NT2/D1 (cell line): ENCODE results near the gene CXCR5.

Experiments used
- DNase-seq: peaks from one replicate; pipeline ENCODE4 v3.0.0-alpha.2; 2011; ENCODE audit warnings: low read depth, low spot score
- H3K27me3 ChIP-seq: 2 replicates; pipeline ENCODE4 v1.6.0; 2011; ENCODE audit warnings: mild to moderate bottlenecking; ENCODE audit not compliant: insufficient read length, insufficient read depth
- H3K36me3 ChIP-seq: 2 replicates; pipeline ENCODE4 v1.6.1; 2011; ENCODE audit warnings: mild to moderate bottlenecking, low read length, mixed read lengths; ENCODE audit not compliant: insufficient read depth, insufficient read length
- H3K4me1 ChIP-seq: 2 replicates; pipeline ENCODE4 v1.5.1; 2011; ENCODE audit not compliant: insufficient read depth, insufficient read length
- H3K4me3 ChIP-seq: 2 replicates; pipeline ENCODE4 v1.5.1; 2011; ENCODE audit warnings: low read depth; ENCODE audit not compliant: insufficient read length
- H3K9ac ChIP-seq: 2 replicates; pipeline ENCODE4 v1.6.0; 2011; ENCODE audit warnings: low read depth; ENCODE audit not compliant: insufficient read length
- H3K9me3 ChIP-seq: 2 replicates; pipeline ENCODE4 v1.5.1; 2011; ENCODE audit warnings: mild to moderate bottlenecking, low read length; ENCODE audit not compliant: insufficient read depth
- SUZ12 ChIP-seq: IDR thresholded peaks from 2 replicates; pipeline ENCODE4 v1.6.1; 2011; ENCODE audit not compliant: insufficient read length, insufficient read depth; ENCODE audit errors: extremely low read depth
- YY1 ChIP-seq: IDR thresholded peaks from 2 replicates; pipeline ENCODE4 v1.6.1; 2011; ENCODE audit not compliant: insufficient read length, insufficient read depth
- ZNF274 ChIP-seq: IDR thresholded peaks from 2 replicates; pipeline ENCODE4 v1.6.1; 2011; ENCODE audit warnings: mild to moderate bottlenecking, low read depth, low read length

CXCR5 gene

DNA sequence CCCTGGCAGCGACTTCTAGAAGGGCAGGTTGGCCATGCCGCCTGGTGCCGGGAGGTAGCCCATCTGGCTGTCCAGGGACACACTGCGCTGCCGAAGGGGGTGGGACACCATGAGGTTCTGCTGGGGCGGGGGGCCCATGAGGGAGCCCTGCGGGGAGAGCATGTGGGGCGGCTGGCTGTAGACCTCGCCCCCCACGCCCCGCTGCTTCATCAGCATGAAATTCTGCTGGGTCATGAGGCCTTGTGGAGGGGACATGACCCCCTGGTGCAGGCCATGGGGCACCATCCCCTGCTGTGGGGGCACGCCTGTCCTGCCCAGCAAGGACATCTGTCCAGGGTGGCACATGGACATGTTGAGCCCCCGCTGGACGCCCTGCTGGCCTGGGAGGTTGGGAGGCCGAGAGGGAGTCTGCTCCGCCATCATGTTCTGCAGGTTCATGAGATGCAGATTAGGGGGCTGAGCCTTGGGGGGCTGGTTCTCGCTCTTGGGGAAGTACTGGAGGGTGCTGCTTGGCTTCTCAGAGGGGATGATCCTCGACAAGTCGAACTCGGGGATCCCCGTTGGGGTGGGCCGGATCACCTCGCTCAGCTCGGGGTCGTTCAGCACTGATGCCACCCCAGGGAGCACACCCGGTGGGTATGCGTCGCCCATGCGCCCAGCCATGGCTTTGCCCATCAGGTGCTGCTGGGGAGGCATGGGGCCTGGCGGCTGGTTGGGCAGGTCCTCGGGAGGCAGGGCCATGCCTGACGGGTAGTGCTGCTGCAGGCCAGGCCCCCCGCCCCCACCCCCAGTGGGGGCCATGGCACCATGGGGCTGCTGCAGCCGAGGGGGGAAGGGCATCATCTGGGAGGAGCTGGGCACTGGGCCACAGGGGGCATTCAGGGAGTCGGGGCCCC lies 15.0 kb downstream of the CXCR5 start:
- Histone ChIP-seq H3K27me3 (no peaks in the 10 kb centered on the region), H3K9ac (no peak overlapping the region), H3K4me1 (peaks cover 12% of the 10 kb centered on the region), H3K36me3 (peaks cover 62% of the 10 kb centered on the region), H3K9me3 (no peaks in the 10 kb centered on the region), H3K4me3 (no peak overlapping the region)
- DNase-seq: no peak
- TF ChIP-seq SUZ12: no peak
- no peak for TF ChIP-seq ZNF274
- TF ChIP-seq YY1: no peak

- Histone ChIP-seq H3K27me3 (no peaks in the 10 kb centered on the region), H3K9me3 (no peaks in the 10 kb centered on the region), H3K9ac (no peak overlapping the region), H3K4me1 (peaks cover 12% of the 10 kb centered on the region), H3K4me3 (no peak overlapping the region), H3K36me3 (peaks cover 68% of the 10 kb centered on the region)
- TF ChIP-seq YY1 (no peak), ZNF274 (no peak), SUZ12 (no peak)
- DNase-seq: no peak
Observed at GRCh38 chr11:118899296-118899688, 15.6 kb downstream of the CXCR5 start.

DNA sequence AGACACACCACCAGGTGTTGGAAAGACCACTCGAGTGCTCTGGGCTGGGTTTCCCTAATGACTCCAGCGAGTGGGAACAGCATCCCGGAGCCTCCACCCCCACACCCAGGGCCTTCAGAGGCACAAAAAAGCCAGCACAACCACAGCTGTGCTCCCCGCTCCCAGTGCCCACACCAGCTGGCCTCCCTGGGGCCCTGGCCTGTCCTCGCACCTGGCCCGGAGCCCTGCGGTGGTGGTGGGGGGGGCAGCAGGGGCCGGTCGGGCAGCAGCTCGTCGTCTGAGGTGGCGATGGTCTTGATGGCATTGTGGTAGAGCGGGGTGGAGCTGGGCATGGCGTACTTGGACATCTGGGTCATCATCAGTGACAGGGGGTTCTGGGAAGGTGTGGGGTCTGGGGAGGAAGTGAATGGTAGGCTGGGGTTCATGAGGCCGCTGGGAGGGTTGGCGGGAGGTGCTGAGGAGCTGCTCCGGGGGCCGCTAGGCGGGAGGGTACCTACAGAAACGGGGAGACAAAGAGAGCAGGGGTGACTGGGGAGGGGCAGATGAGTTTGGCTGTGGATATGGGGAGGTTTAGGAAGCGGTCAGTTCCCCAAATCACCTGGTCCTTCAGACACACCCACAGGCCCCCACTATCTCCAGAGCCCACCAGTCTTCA lies 16.1 kb downstream of the CXCR5 start:
- H3K9ac ChIP-seq: no peak overlapping the region
- peaks cover 12% of the 10 kb centered on the region for H3K4me1 ChIP-seq
- TF ChIP-seq YY1: no peak
- TF ChIP-seq SUZ12: no peak
- TF ChIP-seq ZNF274: no peak
- H3K36me3 ChIP-seq: peaks cover 74% of the 10 kb centered on the region
- H3K4me3 ChIP-seq: no peak overlapping the region
- no peaks in the 10 kb centered on the region for H3K27me3 ChIP-seq
- DNase-seq: no peak
- H3K9me3 ChIP-seq: no peaks in the 10 kb centered on the region

DNA sequence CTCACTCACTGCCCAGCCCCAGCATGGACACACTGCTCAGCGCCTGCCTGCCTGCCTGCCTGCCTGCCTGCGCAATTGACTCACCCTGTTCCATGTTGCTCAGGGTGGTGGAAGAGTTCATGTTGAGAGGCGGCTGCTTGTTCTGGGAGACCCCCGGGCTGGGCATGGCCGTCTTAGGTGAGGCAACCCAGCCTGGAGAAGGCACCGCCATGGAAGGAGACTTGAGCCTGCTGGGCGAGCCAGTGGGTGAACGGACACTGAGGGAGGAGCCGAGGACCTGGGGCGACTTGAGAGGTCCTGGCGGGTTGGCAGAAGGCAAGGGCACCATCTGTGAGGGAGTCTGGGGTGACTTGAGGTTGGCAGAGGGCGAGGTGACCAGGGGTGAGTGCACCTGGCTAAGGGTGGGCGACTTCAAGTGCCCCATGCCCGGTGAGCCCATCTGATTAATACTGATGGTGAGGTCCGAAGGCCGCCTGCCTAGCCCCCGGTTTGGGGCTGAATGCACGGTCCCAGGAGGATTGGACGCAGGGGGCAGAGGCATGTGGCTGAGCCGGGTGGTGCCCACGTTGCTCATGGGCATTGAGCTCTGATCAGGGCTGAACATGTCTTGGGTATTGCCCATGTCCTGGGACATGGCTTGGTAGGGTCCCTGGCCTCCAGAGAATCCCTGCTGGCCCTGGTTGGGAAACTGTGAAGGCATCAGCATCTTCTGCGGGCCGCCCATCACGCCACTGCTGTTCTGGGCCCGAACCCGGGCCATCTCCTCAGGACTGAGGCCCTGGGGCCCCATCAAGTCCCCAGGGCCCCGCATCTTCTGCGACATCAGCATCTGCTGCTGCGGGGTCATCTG lies 17.1 kb downstream of the CXCR5 start:
- no peak for DNase-seq
- no peak overlapping the region for H3K9ac ChIP-seq
- H3K4me3 ChIP-seq: no peak overlapping the region
- no peaks in the 10 kb centered on the region for H3K27me3 ChIP-seq
- no peak for TF ChIP-seq ZNF274
- TF ChIP-seq YY1: no peak
- no peak for TF ChIP-seq SUZ12
- no peaks in the 10 kb centered on the region for H3K9me3 ChIP-seq
- peaks cover 77% of the 10 kb centered on the region for H3K36me3 ChIP-seq
- H3K4me1 ChIP-seq: peaks cover 9% of the 10 kb centered on the region

GRCh38 chr11:118901494-118902335 lies 18.0 kb downstream of the CXCR5 start:
- Histone ChIP-seq H3K4me3 (no peak overlapping the region), H3K9ac (no peak overlapping the region), H3K36me3 (peaks cover 86% of the 10 kb centered on the region), H3K27me3 (no peaks in the 10 kb centered on the region), H3K4me1 (peaks cover 7% of the 10 kb centered on the region), H3K9me3 (no peaks in the 10 kb centered on the region)
- TF ChIP-seq SUZ12 (no peak), YY1 (no peak), ZNF274 (no peak)
- no peak for DNase-seq
